GM12878 (cell line): ENCODE results near the gene PDE6D. TPM values are rescaled to one million over a fixed set of nuclear protein-coding genes. Genes with fewer than 3 reads are reported as not detected.
A peak's percentile ranks its signal among the peaks of the same experiment; 100 is the strongest.

Source experiments
- CBFB ChIP-seq: IDR thresholded peaks from 2 replicates; pipeline ENCODE4 v1.6.1; 2016; ENCODE audit warnings: antibody characterized with exemption, low read depth
- E2F4 ChIP-seq: IDR thresholded peaks from 2 replicates; pipeline ENCODE4 v1.6.1; 2012; ENCODE audit warnings: low read depth, low read length, improper control_type of control experiment
- E4F1 ChIP-seq: fragments of 450-650 bp; IDR thresholded peaks from 2 replicates; pipeline ENCODE4 v1.6.1; 2018; ENCODE audit warnings: borderline replicate concordance, mild to moderate bottlenecking; ENCODE audit not compliant: partially characterized antibody
- EZH2 ChIP-seq: IDR thresholded peaks from 2 replicates; pipeline ENCODE4 v1.6.1; 2012; ENCODE audit warnings: low read depth, mild to moderate bottlenecking, control low read depth, inconsistent platforms, low read length, borderline replicate concordance; ENCODE audit not compliant: control insufficient read depth
- FOXM1 ChIP-seq: IDR thresholded peaks from 2 replicates; pipeline ENCODE4 v1.6.1; 2012; ENCODE audit warnings: low read depth, mild to moderate bottlenecking, inconsistent platforms, low read length, moderate library complexity
- GATAD2B ChIP-seq: fragments of 450-650 bp; conservative IDR thresholded peaks from 2 replicates; pipeline ENCODE4 v1.6.1; 2017; ENCODE audit warnings: low read depth, mild to moderate bottlenecking, moderate library complexity
- IRF4 ChIP-seq: IDR thresholded peaks from 2 replicates; pipeline ENCODE4 v1.6.1; 2011; ENCODE audit warnings: low read depth, low read length
- MTA3 ChIP-seq: IDR thresholded peaks from 2 replicates; pipeline ENCODE4 v1.6.1; 2012; ENCODE audit warnings: low read length, inconsistent platforms, borderline replicate concordance
- MYB ChIP-seq: fragments of 150-350 bp; IDR thresholded peaks from 2 replicates; pipeline ENCODE4 v1.6.1; 2014; ENCODE audit warnings: mild to moderate bottlenecking, low read depth, low read length, borderline replicate concordance
- MYC ChIP-seq: IDR thresholded peaks from 2 replicates; pipeline ENCODE4 v1.6.1; 2011; ENCODE audit warnings: mild to moderate bottlenecking, low read length, moderate library complexity, inconsistent platforms; ENCODE audit not compliant: insufficient read depth, insufficient replicate concordance, insufficient read length, severe bottlenecking
- NR2C1 ChIP-seq: fragments of 450-650 bp; IDR thresholded peaks from 2 replicates; pipeline ENCODE4 v1.6.1; 2017; ENCODE audit warnings: antibody characterized with exemption, mild to moderate bottlenecking, moderate library complexity
- POLR2AphosphoS5 ChIP-seq: IDR thresholded peaks from 2 replicates; pipeline ENCODE4 v1.6.1; 2011; ENCODE audit warnings: mild to moderate bottlenecking, low read length, inconsistent platforms
- POU2F2 ChIP-seq: IDR thresholded peaks from 3 replicates; pipeline ENCODE4 v1.6.1; 2011; ENCODE audit warnings: low read depth, mild to moderate bottlenecking, low read length, borderline replicate concordance
- RAD51 ChIP-seq: fragments of 450-650 bp; IDR thresholded peaks from 2 replicates; pipeline ENCODE4 v1.6.1; 2016; ENCODE audit warnings: moderate library complexity, mild to moderate bottlenecking, inconsistent platforms
- SPI1 ChIP-seq: IDR thresholded peaks from 2 replicates; pipeline ENCODE4 v1.6.1; 2011; ENCODE audit warnings: low read depth, mild to moderate bottlenecking, low read length, moderate library complexity, borderline replicate concordance; ENCODE audit not compliant: insufficient read depth
- SUPT20H ChIP-seq: IDR thresholded peaks from 2 replicates; pipeline ENCODE4 v1.6.1; 2011; ENCODE audit warnings: low read depth, mild to moderate bottlenecking, low read length, moderate library complexity, borderline replicate concordance; ENCODE audit not compliant: control insufficient read depth
- TARDBP ChIP-seq: IDR thresholded peaks from 2 replicates; pipeline ENCODE4 v1.6.1; 2016; ENCODE audit warnings: borderline replicate concordance
- TCF12 ChIP-seq: IDR thresholded peaks from 2 replicates; pipeline ENCODE4 v1.6.1; 2011; ENCODE audit warnings: low read depth, mild to moderate bottlenecking, low read length
- USF1 ChIP-seq: IDR thresholded peaks from 2 replicates; pipeline ENCODE4 v1.6.1; 2011; ENCODE audit warnings: borderline replicate concordance, low read depth, mild to moderate bottlenecking, moderate library complexity, mixed read lengths, low read length; ENCODE audit not compliant: insufficient read depth; ENCODE audit errors: extremely low read length
- WRNIP1 ChIP-seq: IDR thresholded peaks from 2 replicates; pipeline ENCODE4 v1.6.1; 2011; ENCODE audit warnings: low read depth, low read length, improper control_type of control experiment, borderline replicate concordance
- ZNF24 ChIP-seq: fragments of 450-650 bp; IDR thresholded peaks from 2 replicates; pipeline ENCODE4 v1.6.1; 2017; ENCODE audit warnings: antibody characterized with exemption, mild to moderate bottlenecking
- ZNF592 ChIP-seq: fragments of 450-650 bp; IDR thresholded peaks from 2 replicates; pipeline ENCODE4 v1.6.1; 2017; ENCODE audit warnings: mild to moderate bottlenecking, moderate library complexity
- polyA plus RNA-seq, 11 experiments: library from polyadenylated mRNA; depleted of rRNA in 4 of 11; unstranded in 6 of 11; stranded (reverse) in 5 of 11; fragments of >200 nt; fragmentation: Nextera tagmentation in 4 of 11; fragmentation: Illumina TruSeq in 1 of 11; extraction: Ambion mirVana in 4 of 11; extraction: Trizol in 1 of 11; gene quantifications; 1 replicate in 1 of 11; 2 replicates in 10 of 11; pipeline versions ENCODE4 v1.2.1 to v1.2.3, GENCODE V29; 2011 to 2016; ENCODE audit warnings: inconsistent platforms in 2 of 11, missing spikeins in 2 of 11, low read depth in 1 of 11
- total RNA-seq, 4 experiments: library from RNA; depleted of rRNA in 3 of 4; stranded (reverse); fragments of >200 nt in 3 of 4; fragmentation: Illumina TruSeq in 1 of 4; extraction: Trizol in 1 of 4; gene quantifications; 2 replicates each; pipeline versions ENCODE4 v1.2.1 to v1.2.3, GENCODE V29; 2013 to 2021

PDE6D gene
- total and polyA plus RNA-seq, 10 of the 15 experiments (the other 5 are each of a cell fraction or from before 2014, with no cell fraction given) = 8.2 to 69.4 (median 56.2) TPM

GRCh38 chr2:231687133-231687852 lies 93.8 kb downstream of the PDE6D start (continued):
- no peak; the same call in 1 of the 2 replicates for TF ChIP-seq E2F4
- no peak for TF ChIP-seq SUPT20H
- TF ChIP-seq POU2F2 = no peak; the same call in 2 of the 3 replicates
- TF ChIP-seq FOXM1 = no peak
- no peak for TF ChIP-seq ZNF592
- TF ChIP-seq NR2C1 = peak; percentile 18; the same call in 1 of the 2 replicates
- TF ChIP-seq ZNF24 = 0 out of 2 replicates have a peak, but pooled peaks have one; percentile 8
- no peak for TF ChIP-seq GATAD2B
- no peak for TF ChIP-seq POLR2AphosphoS5
- peak; percentile 82 for TF ChIP-seq RAD51
- TF ChIP-seq E4F1 = no peak
- TF ChIP-seq SPI1 = peak; percentile 87
- TF ChIP-seq CBFB = no peak
- no peak for TF ChIP-seq WRNIP1
- no peak for TF ChIP-seq MTA3
- TF ChIP-seq IRF4 = no peak
- TF ChIP-seq TARDBP = no peak
- TF ChIP-seq MYB = no peak
- TF ChIP-seq TCF12 = no peak
- no peak for TF ChIP-seq MYC
- TF ChIP-seq EZH2 = no peak
- TF ChIP-seq USF1 = peak; percentile 83
